HG02571 (cell line): Measurements from ENCODE around the gene ISOC2.

ENCODE experiments used
- ATAC-seq: cut with Tn5 transposase; IDR thresholded peaks from one replicate; pipeline ENCODE4 v1.9.1; 2021; ENCODE audit warnings: mild to moderate bottlenecking, moderate library complexity; ENCODE audit not compliant: unreplicated experiment

The ISOC2 gene

GRCh38 chr19:55479451-55480230 lies 18.2 kb upstream of the ISOC2 start:
- ATAC-seq = no peak

DNA sequence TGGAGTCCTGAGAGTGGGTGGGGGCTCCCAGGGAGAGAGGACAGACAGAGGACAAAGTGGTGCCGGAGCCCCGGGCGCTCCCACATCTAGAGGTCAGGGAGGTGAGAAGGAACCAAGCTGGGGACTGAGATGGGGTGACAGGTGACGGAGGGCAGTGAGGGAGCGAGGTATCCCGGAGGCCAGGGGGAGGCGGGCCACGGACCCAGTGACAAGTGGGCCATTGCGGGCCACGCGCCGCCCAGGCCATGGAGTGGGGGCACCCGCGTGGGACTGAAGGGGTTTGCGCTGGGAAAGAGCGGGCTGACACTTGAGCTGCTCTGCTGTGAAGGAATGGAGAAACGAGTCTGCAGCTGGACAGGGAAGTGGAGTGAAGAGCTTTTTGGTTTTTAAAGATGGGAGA lies 17.6 kb upstream of the ISOC2 start:
- no peak for ATAC-seq

GRCh38 chr19:55478364-55478763 lies 16.9 kb upstream of the ISOC2 start:
- no peak for ATAC-seq

- no peak for ATAC-seq
Measured at GRCh38 chr19:55477905-55478304, 16.5 kb upstream of the ISOC2 start.

- ATAC-seq = peak; percentile 80
Measured at GRCh38 chr19:55476100-55476775, 14.8 kb upstream of the ISOC2 start, which contains the start of gene ZNF628. Gene ZNF628, plus strand, starts transcription at chr19:55476617. Its CDS starts 3,294 bp downstream, at chr19:55479911.

DNA sequence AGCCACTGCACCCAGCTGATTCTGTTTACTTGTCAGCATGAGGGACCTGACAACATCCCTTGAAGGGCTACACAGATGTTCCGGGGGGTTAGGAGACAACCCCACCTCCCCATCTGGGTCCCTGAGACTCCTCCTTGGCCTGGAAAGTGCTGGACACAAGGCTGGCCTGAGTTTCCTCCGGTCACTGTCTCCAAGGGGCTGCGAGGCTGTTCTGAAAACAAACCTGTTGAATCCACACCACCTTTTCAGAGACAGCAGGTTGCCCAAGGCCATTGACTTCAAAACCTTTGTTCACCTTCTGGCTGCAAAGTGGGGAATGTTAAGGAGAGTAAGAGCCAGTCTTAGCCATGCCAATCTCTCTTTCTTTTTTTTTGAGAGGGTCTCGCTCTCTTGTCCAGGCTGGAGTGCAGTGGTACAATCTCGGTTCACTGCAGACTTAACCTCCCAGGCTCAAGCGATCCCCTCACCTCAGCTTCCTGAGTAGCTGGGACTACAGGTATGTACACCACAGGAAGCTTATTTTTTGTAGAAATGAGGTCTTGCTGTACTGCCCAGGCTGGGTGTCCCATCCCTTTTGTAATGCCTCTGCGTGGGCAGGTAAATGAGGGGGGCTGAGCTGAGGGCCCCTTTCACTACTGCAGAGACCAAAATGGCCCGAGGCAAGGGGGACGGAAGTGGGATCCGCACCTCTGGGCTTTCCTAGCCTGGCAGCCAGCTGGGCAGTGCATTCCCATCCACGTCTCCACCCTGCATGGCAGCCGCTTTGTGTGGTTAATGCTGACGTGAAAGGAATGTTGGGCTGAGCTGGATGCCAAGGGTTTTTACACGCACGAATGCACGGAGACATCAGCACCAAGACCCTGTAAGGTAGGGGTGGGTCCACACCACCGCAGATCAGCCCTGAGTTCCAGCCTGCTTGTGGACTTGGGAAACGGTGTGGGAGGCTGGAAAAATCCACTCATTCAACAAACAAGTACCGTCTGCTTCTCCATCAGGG lies 13.1 kb upstream of the ISOC2 start:
- ATAC-seq = no peak

- ATAC-seq = no peak
Measured at GRCh38 chr19:55473225-55474012, 12.0 kb upstream of the ISOC2 start.

DNA sequence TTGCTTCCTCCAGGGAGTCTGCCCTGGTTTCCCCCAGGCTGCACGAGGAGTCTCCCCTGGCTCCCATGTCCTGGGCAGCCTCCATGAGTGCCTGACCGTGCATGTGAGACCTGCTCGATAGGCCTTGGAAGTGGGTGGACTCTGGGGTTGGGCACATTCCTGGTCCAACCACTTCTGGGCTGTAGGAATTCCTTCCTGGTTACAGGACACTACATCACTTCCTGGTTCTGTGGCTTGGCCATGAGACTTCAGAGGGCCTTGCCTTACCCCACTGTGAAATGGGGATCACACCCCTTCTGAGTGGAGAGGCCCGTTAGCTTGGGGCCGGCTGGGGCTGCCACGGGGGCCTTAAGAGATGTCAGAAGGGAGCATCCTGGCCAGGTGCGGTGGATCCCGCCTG lies 11.0 kb upstream of the ISOC2 start:
- ATAC-seq = no peak

- ATAC-seq = no peak
Measured at GRCh38 chr19:55471266-55471665, 9.8 kb upstream of the ISOC2 start.

- no peak for ATAC-seq
Measured at GRCh38 chr19:55468054-55468393, 6.6 kb upstream of the ISOC2 start.

DNA sequence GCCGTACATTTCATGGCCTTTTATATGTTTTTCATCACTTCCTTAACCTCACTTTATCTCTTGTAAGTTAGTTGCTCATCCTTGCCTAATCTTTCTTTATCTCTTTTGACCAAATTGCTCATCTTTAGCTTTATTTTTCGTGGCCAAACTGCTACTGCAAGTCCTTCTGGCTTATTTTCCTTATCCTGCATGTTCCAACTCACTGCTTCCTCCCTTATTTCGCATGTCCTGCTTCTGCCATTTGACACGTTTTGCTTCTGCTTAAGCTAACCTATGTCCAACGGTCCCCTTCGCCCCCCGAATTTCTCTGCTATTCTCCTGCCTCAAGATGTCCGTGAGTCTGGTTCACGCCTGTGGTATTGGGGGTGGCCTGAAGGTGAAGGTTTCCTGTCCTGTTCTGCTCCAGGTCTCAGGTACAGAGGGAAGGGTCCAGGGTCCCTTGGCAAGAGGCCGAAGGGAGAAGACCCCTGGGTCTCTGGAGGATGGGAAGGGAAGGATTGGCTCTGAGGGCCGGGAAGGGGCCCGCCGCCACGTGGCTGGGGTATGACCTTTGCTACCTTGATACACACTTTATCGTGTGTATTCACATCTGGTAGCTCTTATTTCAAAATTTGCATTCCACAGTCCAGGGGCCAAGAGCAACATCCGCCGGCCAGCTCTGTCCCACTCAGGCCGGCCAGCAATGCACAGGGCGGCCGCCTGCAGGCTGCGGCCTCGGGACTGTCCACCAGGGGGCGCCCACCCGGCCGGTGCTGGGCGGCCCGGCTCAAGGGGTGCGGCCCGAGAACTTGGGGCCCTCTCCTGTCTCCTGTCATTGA lies 6.0 kb upstream of the ISOC2 start:
- no peak for ATAC-seq

DNA sequence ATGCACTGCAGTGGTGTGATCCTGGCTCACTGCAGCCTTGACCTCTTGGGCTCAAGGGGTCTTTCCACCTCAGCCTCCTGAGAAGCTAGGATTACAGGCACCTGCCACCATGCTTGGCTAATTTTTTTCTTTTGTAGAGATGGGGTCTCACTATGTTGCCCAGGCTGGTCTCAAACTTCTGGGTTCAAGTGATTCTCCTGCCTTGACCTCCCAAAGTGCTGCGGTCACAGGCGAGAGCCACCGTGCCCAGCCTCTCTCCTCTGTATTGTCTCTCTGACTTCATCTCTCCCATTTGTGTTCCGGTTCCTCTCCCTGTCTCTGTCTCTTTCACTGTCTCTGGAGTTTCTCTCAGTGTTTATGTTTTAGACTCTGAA lies 4.8 kb upstream of the ISOC2 start:
- ATAC-seq = no peak

DNA sequence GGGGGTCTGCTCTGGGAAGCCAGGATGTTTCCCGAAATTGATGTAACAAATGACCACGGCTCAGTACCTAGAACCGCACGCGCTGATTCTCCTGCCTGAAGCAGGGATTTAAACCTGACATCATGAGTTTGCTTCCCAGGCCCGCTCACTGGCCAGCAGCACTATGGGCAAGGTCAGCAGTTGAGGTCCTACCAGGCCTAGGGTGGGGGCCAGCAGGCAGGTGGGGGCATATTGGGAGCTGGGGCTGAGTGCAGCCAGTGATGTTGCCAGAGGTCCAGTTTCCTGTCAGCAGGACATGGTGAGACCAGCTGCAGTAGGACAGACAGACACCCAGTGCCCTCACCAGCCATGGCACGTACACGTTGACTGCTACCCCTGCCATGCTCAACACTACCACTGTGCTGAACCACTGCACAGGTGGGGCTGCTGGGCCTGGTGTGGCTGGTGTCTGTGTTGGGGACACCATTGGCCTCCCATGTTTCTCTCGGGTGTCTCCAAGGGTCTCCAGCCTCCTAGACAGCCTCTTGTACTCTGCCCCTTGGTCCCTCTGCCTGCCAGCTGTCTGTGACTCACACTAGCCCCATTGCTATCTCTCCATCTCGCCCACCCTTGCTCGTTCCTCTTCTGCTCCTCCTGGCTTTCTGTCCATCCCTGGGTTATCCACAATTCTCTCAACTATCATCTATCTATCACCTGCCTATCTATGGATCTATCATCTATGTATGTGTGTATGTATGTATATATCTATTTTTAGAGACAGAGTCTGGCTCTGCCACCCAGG lies 4.2 kb upstream of the ISOC2 start:
- ATAC-seq = no peak

DNA sequence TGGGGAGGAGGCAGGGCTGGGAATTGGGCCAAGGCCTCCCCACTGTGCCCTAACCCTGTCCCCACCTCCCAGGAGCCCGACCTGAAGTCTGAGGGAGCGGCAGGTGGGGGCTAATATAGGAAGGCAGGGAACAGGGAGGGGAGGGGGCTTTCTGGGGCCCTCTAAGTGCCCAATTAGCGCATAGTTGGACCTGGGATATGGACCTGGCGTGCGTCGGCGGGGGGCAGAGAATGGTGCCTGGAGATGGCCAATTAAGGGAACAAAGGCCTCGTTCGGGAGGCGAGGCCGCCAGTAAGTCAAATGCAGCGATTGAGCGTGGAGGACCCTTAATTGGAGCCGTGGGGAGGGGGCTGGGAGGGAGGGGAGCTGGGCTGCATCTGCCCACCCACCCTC lies 3.2 kb upstream of the ISOC2 start, which contains the start of gene C19orf85:
Gene C19orf85, minus strand, starts transcription at position 90 of the 393 bp plus-strand sequence. CDS start 197 bp downstream, outside the sequence.
- ATAC-seq = no peak

GRCh38 chr19:55464039-55464661 lies 2.7 kb upstream of the ISOC2 start:
- ATAC-seq = no peak

DNA sequence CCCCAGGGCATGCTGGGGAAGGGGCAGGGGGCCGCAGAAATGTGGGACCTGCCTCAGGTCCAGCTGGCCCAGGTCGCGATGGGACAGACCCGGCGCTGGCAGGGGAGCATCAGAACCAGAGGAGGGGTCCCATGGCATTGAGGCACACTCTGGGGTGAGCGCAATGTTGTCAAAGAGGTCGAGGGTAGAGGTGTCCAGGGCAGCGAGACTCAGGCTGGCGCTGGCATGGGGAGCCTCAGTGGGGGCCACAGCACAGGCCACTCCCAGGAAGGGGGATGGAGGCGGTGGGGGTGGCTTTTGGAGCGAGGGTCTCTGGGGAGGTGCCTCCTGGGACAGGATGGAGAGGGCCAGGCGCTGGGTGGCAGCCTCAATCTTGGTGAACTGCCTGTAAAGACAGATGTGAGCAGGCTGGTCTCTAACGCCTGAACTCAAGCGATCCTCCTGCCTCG lies 2.2 kb upstream of the ISOC2 start:
- ATAC-seq = no peak

DNA sequence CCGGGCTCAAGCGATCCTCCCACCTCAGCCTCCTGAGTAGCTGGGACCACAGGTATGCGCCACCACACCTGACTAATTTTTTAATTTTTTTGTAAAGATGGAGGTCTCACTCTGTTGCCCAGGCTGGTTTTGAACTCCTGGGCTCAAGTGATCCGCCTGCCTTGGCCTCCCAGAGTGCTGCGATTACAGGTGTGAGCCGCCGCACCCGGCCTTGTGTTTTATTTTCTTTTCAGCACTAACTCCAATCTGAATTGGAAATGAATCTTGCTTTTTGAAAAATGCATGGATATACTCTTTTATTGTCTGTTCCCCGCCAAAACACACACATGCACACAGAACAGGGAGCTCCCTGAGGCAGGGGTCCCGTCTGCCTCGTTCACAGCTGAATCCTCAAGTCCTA lies 1.3 kb upstream of the ISOC2 start:
- no peak for ATAC-seq

DNA sequence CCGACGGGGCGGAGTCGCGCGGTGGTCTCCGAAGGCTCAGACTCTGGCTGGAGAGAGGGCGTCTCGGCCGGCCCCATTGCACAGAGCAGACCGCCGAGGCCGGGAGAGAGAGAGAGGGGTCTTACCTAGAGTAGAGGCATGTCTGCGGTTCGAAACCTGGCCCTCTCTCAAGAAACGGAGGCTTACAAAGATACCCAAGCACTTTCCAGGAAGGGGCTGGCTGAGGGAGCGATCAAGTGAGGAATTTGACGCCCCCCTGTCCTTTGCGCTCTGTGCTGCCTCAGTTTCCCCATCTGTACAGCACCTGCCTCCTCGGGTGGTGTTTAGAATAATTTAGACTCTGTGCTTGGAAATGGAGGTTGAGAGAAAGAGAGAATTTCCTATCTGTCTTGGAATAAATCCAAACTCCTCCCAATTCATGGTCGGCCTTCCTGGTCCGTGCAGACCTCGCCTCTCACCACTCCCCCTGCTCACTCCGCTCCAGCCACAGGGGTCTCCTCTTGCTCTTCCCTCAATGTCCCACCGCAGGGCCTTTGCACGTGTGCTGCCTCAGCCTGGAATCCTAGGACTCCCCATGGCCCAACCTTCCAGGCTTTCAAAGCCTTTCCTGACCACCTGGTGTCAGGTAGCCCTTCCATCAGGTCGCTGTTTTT lies 658 bp upstream of the ISOC2 start:
- no peak for ATAC-seq
